GM12878 (cell line): ENCODE results near the gene WNK1. TPM values are rescaled to one million over a fixed set of nuclear protein-coding genes. Genes with fewer than 3 reads are reported as not detected.

ENCODE experiments used
- ATAC-seq: fragments of 200-7000 bp; cut with Tn5 transposase; 3 replicates; pipeline ENCODE4 v1.9.1; 2020; ENCODE audit warnings: mild to moderate bottlenecking, moderate library complexity
- BruUV-seq: library from RNA; stranded (reverse); fragments of 400-500 nt; replicated peaks from 2 replicates; lab custom pipeline; 2021; lab: Mats Ljungman, UMichigan
- CTCF ChIA-PET: fragments of 300-600 bp; sonication (Branson Sonifier 250); formaldehyde crosslinking; extraction: SDS; loops from one replicate; lab custom pipeline; 2021; ENCODE audit warnings: inconsistent platforms; lab: Yijun Ruan, JAX
- POLR2A ChIA-PET: fragments of 350-600 bp; formaldehyde crosslinking; extraction: SDS; loops from one replicate; lab custom pipeline; 2021; ENCODE audit warnings: inconsistent platforms; lab: Charles Lee
- RAD21 ChIA-PET: fragments of 300-600 bp; sonication (Branson Sonifier 250); formaldehyde crosslinking; loops from one replicate; lab custom pipeline; 2023; ENCODE audit warnings: antibody characterized with exemption; ENCODE audit not compliant: unreplicated experiment; lab: Charles Lee
- SMC1A ChIA-PET: fragments of 300-600 bp; sonication (Branson Sonifier 250); formaldehyde crosslinking; loops from one replicate; lab custom pipeline; 2023; ENCODE audit not compliant: unreplicated experiment, uncharacterized antibody; lab: Charles Lee
- DNase-seq: peaks from one replicate; pipeline ENCODE4 v3.0.0-alpha.2; 2011; ENCODE audit warnings: low read depth, low spot score
- FAIRE-seq: peaks from 3 replicates; lab custom pipeline; 2011; peaks lifted over from hg19 to GRCh38; lab: Jason Lieb, UNC
- H2AFZ ChIP-seq: 2 replicates; pipeline ENCODE4 v1.6.0; 2011; ENCODE audit warnings: low read depth, low read length, control low read depth; ENCODE audit not compliant: control insufficient read depth
- H3K27ac ChIP-seq: 2 replicates; pipeline ENCODE4 v1.5.1; 2011; ENCODE audit warnings: control low read depth; ENCODE audit not compliant: control insufficient read depth, insufficient read depth
- H3K27me3 ChIP-seq, 2 experiments: replicated peaks in 1 of 2; 2 replicates each; pipeline versions ENCODE4 v1.6.0 to v1.6.1; 2011; ENCODE audit warnings: low read length in 1 of 2; ENCODE audit not compliant: control insufficient read depth in 2 of 2, insufficient read depth in 2 of 2
- H3K36me3 ChIP-seq, 2 experiments: 2 replicates each; pipeline ENCODE4 v1.5.1; 2011; ENCODE audit warnings: low read length in 1 of 2; ENCODE audit not compliant: control insufficient read depth in 2 of 2, insufficient read depth in 2 of 2
- H3K4me1 ChIP-seq: 2 replicates; pipeline ENCODE4 v1.6.1; 2011; ENCODE audit warnings: mild to moderate bottlenecking, low read length, moderate library complexity, mixed read lengths; ENCODE audit not compliant: control insufficient read depth, insufficient read depth
- H3K4me2 ChIP-seq: 2 replicates; pipeline ENCODE4 v1.6.0; 2011; ENCODE audit warnings: control low read depth; ENCODE audit not compliant: control insufficient read depth, insufficient read depth
- H3K4me3 ChIP-seq: fragments of 200-600 bp; sonication (generic); 2 replicates; pipeline ENCODE4 v1.5.1; 2016
- H3K79me2 ChIP-seq: 2 replicates; pipeline ENCODE4 v1.6.0; 2011; ENCODE audit warnings: low read length; ENCODE audit not compliant: control insufficient read depth, insufficient read depth
- H3K9ac ChIP-seq: 2 replicates; pipeline ENCODE4 v1.8.0; 2011; ENCODE audit warnings: low read length, control low read depth, mixed read lengths; ENCODE audit not compliant: control insufficient read depth, insufficient read depth
- H3K9me3 ChIP-seq: replicated peaks from 3 replicates; pipeline ENCODE4 v1.5.1; 2011; ENCODE audit warnings: mild to moderate bottlenecking, low read length; ENCODE audit not compliant: control insufficient read depth, insufficient read depth
- H4K20me1 ChIP-seq: 2 replicates; pipeline ENCODE4 v1.6.0; 2011; ENCODE audit not compliant: control insufficient read depth, insufficient read depth
- BRCA1 ChIP-seq: IDR thresholded peaks from 2 replicates; pipeline ENCODE4 v1.6.1; 2011; ENCODE audit warnings: low read depth, low read length, improper control_type of control experiment
- CHD1 ChIP-seq: IDR thresholded peaks from 2 replicates; pipeline ENCODE4 v1.6.1; 2012; ENCODE audit warnings: low read depth, low read length, improper control_type of control experiment
- CUX1 ChIP-seq: IDR thresholded peaks from 2 replicates; pipeline ENCODE4 v1.6.1; 2012; ENCODE audit warnings: improper control_type of control experiment, low read depth, low read length; ENCODE audit not compliant: insufficient replicate concordance
- E2F4 ChIP-seq: IDR thresholded peaks from 2 replicates; pipeline ENCODE4 v1.6.1; 2012; ENCODE audit warnings: low read depth, low read length, improper control_type of control experiment
- GABPA ChIP-seq: IDR thresholded peaks from 2 replicates; pipeline ENCODE4 v1.6.1; 2014; ENCODE audit warnings: antibody characterized with exemption, low read depth, mild to moderate bottlenecking, inconsistent platforms
- KDM1A ChIP-seq: fragments of 200-600 bp; sonication (generic); IDR thresholded peaks from 2 replicates; pipeline ENCODE4 v1.6.1; 2016; ENCODE audit warnings: borderline replicate concordance
- LARP7 ChIP-seq: fragments of 450-650 bp; IDR thresholded peaks from 2 replicates; pipeline ENCODE4 v1.6.1; 2017; ENCODE audit warnings: mild to moderate bottlenecking
- MAX ChIP-seq: IDR thresholded peaks from 2 replicates; pipeline ENCODE4 v1.6.1; 2012; ENCODE audit warnings: low read depth, low read length, improper control_type of control experiment
- WGBS: methylation state at CpG from one replicate; pipeline ENCODE4 v1.1.6; 2016; ENCODE audit warnings: low lambda C conversion rate; ENCODE audit not compliant: insufficient replicate concordance, insufficient coverage; ENCODE audit errors: missing lambda C conversion rate; 5-methylcytosine and 5-hydroxymethylcytosine counted together
- in situ Hi-C: fragments of 300-500 bp; cut with MboI; formaldehyde crosslinking; loops from 9 replicates; pipeline ENCODE4 v1.14.3; 2018; ENCODE audit warnings: mixed read lengths
- intact Hi-C: fragments of 100-400 bp; cut with micrococcal nuclease; formaldehyde crosslinking; loops from one replicate; pipeline ENCODE4 v1.14.2; 2022; ENCODE audit not compliant: unreplicated experiment
- polyA plus RNA-seq, 11 experiments: library from polyadenylated mRNA; depleted of rRNA in 4 of 11; unstranded in 6 of 11; stranded (reverse) in 5 of 11; fragments of >200 nt; fragmentation: Nextera tagmentation in 4 of 11; fragmentation: Illumina TruSeq in 1 of 11; extraction: Ambion mirVana in 4 of 11; extraction: Trizol in 1 of 11; gene quantifications; 1 replicate in 1 of 11; 2 replicates in 10 of 11; pipeline versions ENCODE4 v1.2.1 to v1.2.3, GENCODE V29; 2011 to 2016; ENCODE audit warnings: inconsistent platforms in 2 of 11, missing spikeins in 2 of 11, low read depth in 1 of 11
- total RNA-seq, 4 experiments: library from RNA; depleted of rRNA in 3 of 4; stranded (reverse); fragments of >200 nt in 3 of 4; fragmentation: Illumina TruSeq in 1 of 4; extraction: Trizol in 1 of 4; gene quantifications; 2 replicates each; pipeline versions ENCODE4 v1.2.1 to v1.2.3, GENCODE V29; 2013 to 2021

The WNK1 gene
- total and polyA plus RNA-seq, 10 of the 15 experiments (the other 5 are each of a cell fraction or from before 2014, with no cell fraction given), result 9.6 to 151 (median 86.6) TPM

GRCh38 chr12:902581-902980, 150.2 kb downstream of the WNK1 start (continued):
- no peak for TF ChIP-seq MAX
- TF ChIP-seq LARP7, result no peak
- no peak for TF ChIP-seq GABPA
- TF ChIP-seq CUX1, result no peak
- TF ChIP-seq BRCA1, result no peak
- no peak for TF ChIP-seq KDM1A
- no peak for TF ChIP-seq CHD1

GRCh38 chr12:903055-903454, 150.7 kb downstream of the WNK1 start:
- no peaks in the 10 kb centered on the region for H3K27me3 ChIP-seq
- ChIA-PET SMC1A (interaction anchor here (1.1 to 2.0 kb wide), 3 partner anchors 13 to 293 kb away, joined by 3 to 6 read pairs (median 3); no protein-coding TSS in a partner anchor), RAD21 (interaction anchor here (1.1 kb wide), 1 partner anchor 190 kb away, joined by 3 read pairs; no protein-coding TSS in a partner anchor), POLR2A (no interaction called here), CTCF (interaction anchor here (0.8 to 1.2 kb wide), 3 partner anchors 46 to 327 kb away, joined by 3 to 5 read pairs (median 3); partner anchors contain the start of gene RAD52)
- H3K36me3 ChIP-seq, result peaks cover 24 to 79% of the 10 kb centered on the region in 2 experiments
- H2AFZ ChIP-seq, result no peak overlapping the region
- no peak for TF ChIP-seq E2F4
- BruUV-seq, result no TSS peak
- no peak for FAIRE-seq
- 96% methylated on average over 5 of the region's 5 CpGs for WGBS
- no peaks in the 10 kb centered on the region; the same call in 1 of the 2 replicates for H3K79me2 ChIP-seq
- no peak overlapping the region for H3K27ac ChIP-seq
- DNase-seq, result no peak
- in situ Hi-C loops, result no loop called here
- no peak overlapping the region for H3K4me2 ChIP-seq
- H4K20me1 ChIP-seq, result no peaks in the 10 kb centered on the region
- no peak for ATAC-seq
- no peaks in the 10 kb centered on the region for H3K4me1 ChIP-seq
- no peak overlapping the region for H3K9ac ChIP-seq
- no peak overlapping the region for H3K4me3 ChIP-seq
- no peaks in the 10 kb centered on the region for H3K9me3 ChIP-seq
- intact Hi-C loops, result no loop called here
